Panc1 (cell line): ENCODE results near the gene DOCK4. TPM values are rescaled to one million over a fixed set of nuclear protein-coding genes. Genes with fewer than 3 reads are reported as not detected.

Source experiments
- ATAC-seq: fragments of 200-7000 bp; cut with Tn5 transposase; 2 replicates; pipeline ENCODE4 v1.9.1; 2020; ENCODE audit warnings: mild to moderate bottlenecking, moderate library complexity
- BruUV-seq: library from RNA; stranded (reverse); fragments of 400-500 nt; replicated peaks from 2 replicates; lab custom pipeline; 2021; lab: Mats Ljungman, UMichigan
- CTCF ChIA-PET: fragments of 300-600 bp; sonication (Branson Sonifier 250); formaldehyde crosslinking; loops from one replicate; lab custom pipeline; 2022; ENCODE audit warnings: antibody characterized with exemption; lab: Charles Lee
- POLR2A ChIA-PET: fragments of 300-600 bp; sonication (Branson Sonifier 250); formaldehyde crosslinking; loops from one replicate; lab custom pipeline; 2022; ENCODE audit warnings: antibody characterized with exemption; lab: Charles Lee
- DNase-seq: peaks from one replicate; pipeline ENCODE4 v3.0.0-alpha.2; 2010; ENCODE audit warnings: low read depth, low spot score
- H3K27ac ChIP-seq: 2 replicates; pipeline ENCODE4 v1.5.1; 2011; ENCODE audit warnings: mild to moderate bottlenecking, low read length, inconsistent platforms
- H3K27me3 ChIP-seq: fragments of 200-500 bp; sonication (Bioruptor generic); 2 replicates; pipeline ENCODE4 v1.6.0; 2014; ENCODE audit warnings: low read length, inconsistent platforms; ENCODE audit not compliant: control insufficient read depth, insufficient read depth
- H3K36me3 ChIP-seq: fragments of 200-500 bp; sonication (Bioruptor generic); 2 replicates; pipeline ENCODE4 v1.5.1; 2014; ENCODE audit warnings: inconsistent platforms, mild to moderate bottlenecking, low read length, moderate library complexity; ENCODE audit not compliant: control insufficient read depth, insufficient read depth
- H3K4me1 ChIP-seq: 2 replicates; pipeline ENCODE4 v1.5.1; 2011; ENCODE audit warnings: inconsistent platforms, mild to moderate bottlenecking, low read length, moderate library complexity; ENCODE audit not compliant: control insufficient read depth, insufficient read depth
- H3K4me3 ChIP-seq, 2 experiments: 2 replicates each; pipeline ENCODE4 v1.5.1; 2011 to 2012; ENCODE audit warnings: low read depth in 2 of 2, low read length in 2 of 2, mild to moderate bottlenecking in 2 of 2, inconsistent platforms in 1 of 2, moderate library complexity in 1 of 2
- H3K9me3 ChIP-seq: fragments of 200-500 bp; sonication (Bioruptor generic); 2 replicates; pipeline ENCODE4 v1.5.1; 2014; ENCODE audit warnings: low read depth, mild to moderate bottlenecking, inconsistent platforms, low read length, moderate library complexity; ENCODE audit not compliant: control insufficient read depth, insufficient read depth
- POLR2AphosphoS5 ChIP-seq: IDR thresholded peaks from 2 replicates; pipeline ENCODE4 v1.6.1; 2012; ENCODE audit warnings: mild to moderate bottlenecking, low read depth, low read length, moderate library complexity
- SIN3A ChIP-seq: IDR thresholded peaks from 2 replicates; pipeline ENCODE4 v1.6.1; 2012; ENCODE audit warnings: low read depth, mild to moderate bottlenecking, low read length, moderate library complexity, borderline replicate concordance; ENCODE audit not compliant: insufficient read depth
- TCF7L2 ChIP-seq: IDR thresholded peaks from 2 replicates; pipeline ENCODE4 v1.6.1; 2011; ENCODE audit warnings: mild to moderate bottlenecking, low read depth, low read length, inconsistent platforms
- in situ Hi-C: cut with HindIII; loops from 2 replicates; pipeline ENCODE4 v1.10.0; 2016; ENCODE audit warnings: low sequenced_read_pairs, low pct_unique_long_range_greater_than_20kb
- intact Hi-C: fragments of 100-400 bp; cut with micrococcal nuclease; formaldehyde crosslinking; loops from one replicate; pipeline ENCODE4 v1.10.0; 2022; ENCODE audit not compliant: unreplicated experiment
- total RNA-seq: library from RNA; stranded (reverse); gene quantifications from one replicate; pipeline ENCODE4 v1.2.1, GENCODE V29; 2021; ENCODE audit not compliant: unreplicated experiment
- TF ChIP-seq, protein P1 (sequence below): fragments of 450-650 bp; IDR thresholded peaks from 2 replicates; pipeline ENCODE4 v1.5.1; 2017; ENCODE audit warnings: mild to moderate bottlenecking
- TF ChIP-seq, protein P2 (sequence below), 2 experiments: IDR thresholded peaks; 2 replicates each; pipeline ENCODE4 v1.6.1; 2011 to 2012; ENCODE audit warnings: low read depth in 2 of 2, control low read depth in 1 of 2, low read length in 1 of 2, mild to moderate bottlenecking in 1 of 2, moderate library complexity in 1 of 2; ENCODE audit not compliant: insufficient read depth in 1 of 2

The DOCK4 gene
- total RNA-seq, 1 experiment from 2014 or later, result 10.8 TPM

DNA sequence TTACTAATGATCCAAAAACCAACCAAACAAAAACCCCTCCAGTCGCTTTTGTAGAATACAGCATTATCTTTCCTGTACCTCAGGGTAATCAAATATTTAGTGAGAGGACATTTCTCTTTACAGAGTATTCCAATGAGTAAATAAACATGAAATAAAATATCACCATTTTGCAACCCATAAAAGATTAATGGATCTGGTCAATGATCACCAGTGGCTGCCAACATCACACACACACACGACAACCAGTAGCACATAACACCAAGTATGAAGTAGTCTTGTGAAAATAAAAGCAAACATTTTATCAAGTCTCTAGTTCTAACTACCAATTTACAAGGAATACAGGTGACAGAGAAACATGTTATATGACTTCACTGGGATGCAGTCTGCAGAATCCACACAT lies 455.3 kb downstream of the DOCK4 start:
- Histone ChIP-seq H3K4me3 (no peak overlapping the region), H3K27me3 (no peaks in the 10 kb centered on the region), H3K36me3 (no peaks in the 10 kb centered on the region), H3K4me1 (no peaks in the 10 kb centered on the region), H3K9me3 (no peaks in the 10 kb centered on the region), H3K27ac (no peak overlapping the region)
- TF ChIP-seq, protein P1, sequence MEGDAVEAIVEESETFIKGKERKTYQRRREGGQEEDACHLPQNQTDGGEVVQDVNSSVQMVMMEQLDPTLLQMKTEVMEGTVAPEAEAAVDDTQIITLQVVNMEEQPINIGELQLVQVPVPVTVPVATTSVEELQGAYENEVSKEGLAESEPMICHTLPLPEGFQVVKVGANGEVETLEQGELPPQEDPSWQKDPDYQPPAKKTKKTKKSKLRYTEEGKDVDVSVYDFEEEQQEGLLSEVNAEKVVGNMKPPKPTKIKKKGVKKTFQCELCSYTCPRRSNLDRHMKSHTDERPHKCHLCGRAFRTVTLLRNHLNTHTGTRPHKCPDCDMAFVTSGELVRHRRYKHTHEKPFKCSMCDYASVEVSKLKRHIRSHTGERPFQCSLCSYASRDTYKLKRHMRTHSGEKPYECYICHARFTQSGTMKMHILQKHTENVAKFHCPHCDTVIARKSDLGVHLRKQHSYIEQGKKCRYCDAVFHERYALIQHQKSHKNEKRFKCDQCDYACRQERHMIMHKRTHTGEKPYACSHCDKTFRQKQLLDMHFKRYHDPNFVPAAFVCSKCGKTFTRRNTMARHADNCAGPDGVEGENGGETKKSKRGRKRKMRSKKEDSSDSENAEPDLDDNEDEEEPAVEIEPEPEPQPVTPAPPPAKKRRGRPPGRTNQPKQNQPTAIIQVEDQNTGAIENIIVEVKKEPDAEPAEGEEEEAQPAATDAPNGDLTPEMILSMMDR, result no peak
- in situ Hi-C loops, result no loop called here
- BruUV-seq, result no TSS peak
- no peak for ATAC-seq
- intact Hi-C loops, result loop anchor here (10.0 kb wide), 1 partner anchor 1144 kb away; no protein-coding TSS in a partner anchor
- no peak for DNase-seq
- POLR2A ChIA-PET, result no interaction called here
- CTCF ChIA-PET, result no interaction called here

DNA sequence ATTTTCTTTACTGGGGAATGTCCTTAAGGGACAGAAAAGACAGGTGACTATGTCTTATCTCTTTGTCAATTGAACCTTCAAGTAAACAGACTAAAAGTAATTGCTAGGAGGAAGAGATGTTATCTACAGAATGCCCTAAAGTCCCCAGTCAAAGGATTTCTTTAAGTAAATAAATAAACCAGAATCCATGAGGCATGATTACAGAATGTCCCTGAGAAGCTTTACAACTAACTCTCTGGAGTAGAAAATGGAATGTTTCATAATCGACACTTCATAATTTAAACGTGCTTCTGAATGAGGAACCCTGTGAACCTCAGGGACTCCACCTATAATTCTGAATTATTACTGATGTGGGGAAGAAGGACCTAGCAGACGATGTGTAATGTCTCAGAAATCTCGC lies 456.0 kb downstream of the DOCK4 start:
- Histone ChIP-seq H3K4me3 (no peak overlapping the region), H3K4me1 (no peaks in the 10 kb centered on the region), H3K27ac (no peak overlapping the region), H3K9me3 (no peaks in the 10 kb centered on the region), H3K36me3 (no peaks in the 10 kb centered on the region), H3K27me3 (no peaks in the 10 kb centered on the region)
- in situ Hi-C loops (no loop called here), intact Hi-C loops (loop anchor here (10.0 kb wide), 1 partner anchor 1145 kb away; no protein-coding TSS in a partner anchor)
- ATAC-seq (no peak), DNase-seq (no peak)
- TF ChIP-seq TCF7L2, result no peak
- TF ChIP-seq, protein P1, result no peak
- TF ChIP-seq, protein P2, sequence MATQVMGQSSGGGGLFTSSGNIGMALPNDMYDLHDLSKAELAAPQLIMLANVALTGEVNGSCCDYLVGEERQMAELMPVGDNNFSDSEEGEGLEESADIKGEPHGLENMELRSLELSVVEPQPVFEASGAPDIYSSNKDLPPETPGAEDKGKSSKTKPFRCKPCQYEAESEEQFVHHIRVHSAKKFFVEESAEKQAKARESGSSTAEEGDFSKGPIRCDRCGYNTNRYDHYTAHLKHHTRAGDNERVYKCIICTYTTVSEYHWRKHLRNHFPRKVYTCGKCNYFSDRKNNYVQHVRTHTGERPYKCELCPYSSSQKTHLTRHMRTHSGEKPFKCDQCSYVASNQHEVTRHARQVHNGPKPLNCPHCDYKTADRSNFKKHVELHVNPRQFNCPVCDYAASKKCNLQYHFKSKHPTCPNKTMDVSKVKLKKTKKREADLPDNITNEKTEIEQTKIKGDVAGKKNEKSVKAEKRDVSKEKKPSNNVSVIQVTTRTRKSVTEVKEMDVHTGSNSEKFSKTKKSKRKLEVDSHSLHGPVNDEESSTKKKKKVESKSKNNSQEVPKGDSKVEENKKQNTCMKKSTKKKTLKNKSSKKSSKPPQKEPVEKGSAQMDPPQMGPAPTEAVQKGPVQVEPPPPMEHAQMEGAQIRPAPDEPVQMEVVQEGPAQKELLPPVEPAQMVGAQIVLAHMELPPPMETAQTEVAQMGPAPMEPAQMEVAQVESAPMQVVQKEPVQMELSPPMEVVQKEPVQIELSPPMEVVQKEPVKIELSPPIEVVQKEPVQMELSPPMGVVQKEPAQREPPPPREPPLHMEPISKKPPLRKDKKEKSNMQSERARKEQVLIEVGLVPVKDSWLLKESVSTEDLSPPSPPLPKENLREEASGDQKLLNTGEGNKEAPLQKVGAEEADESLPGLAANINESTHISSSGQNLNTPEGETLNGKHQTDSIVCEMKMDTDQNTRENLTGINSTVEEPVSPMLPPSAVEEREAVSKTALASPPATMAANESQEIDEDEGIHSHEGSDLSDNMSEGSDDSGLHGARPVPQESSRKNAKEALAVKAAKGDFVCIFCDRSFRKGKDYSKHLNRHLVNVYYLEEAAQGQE (IDR thresholded peaks at IDR 0.05; ENCODE audit: insufficient read depth in 1 of 2, low read depth in 2 of 2, low read length in 1 of 2), result no peak
- TF ChIP-seq SIN3A, result no peak
- no peak for TF ChIP-seq POLR2AphosphoS5
- ChIA-PET CTCF (no interaction called here), POLR2A (no interaction called here)
- BruUV-seq, result no TSS peak
